GM20000 (cell line): ENCODE results near the gene HRG.

Experiments used
- DNase-seq: peaks from one replicate; pipeline ENCODE4 v3.0.0; 2012; ENCODE audit warnings: low spot score
- TF ChIP-seq, protein P1 (sequence below): IDR thresholded peaks from 2 replicates; pipeline ENCODE4 v1.5.1; 2012; ENCODE audit warnings: mild to moderate bottlenecking, control low read depth; ENCODE audit errors: extremely low read depth, missing control alignments

HRG gene

GRCh38 chr3:186648851-186649250 lies 17.0 kb upstream of the HRG start:
- DNase-seq, result no peak
- TF ChIP-seq, protein P1, sequence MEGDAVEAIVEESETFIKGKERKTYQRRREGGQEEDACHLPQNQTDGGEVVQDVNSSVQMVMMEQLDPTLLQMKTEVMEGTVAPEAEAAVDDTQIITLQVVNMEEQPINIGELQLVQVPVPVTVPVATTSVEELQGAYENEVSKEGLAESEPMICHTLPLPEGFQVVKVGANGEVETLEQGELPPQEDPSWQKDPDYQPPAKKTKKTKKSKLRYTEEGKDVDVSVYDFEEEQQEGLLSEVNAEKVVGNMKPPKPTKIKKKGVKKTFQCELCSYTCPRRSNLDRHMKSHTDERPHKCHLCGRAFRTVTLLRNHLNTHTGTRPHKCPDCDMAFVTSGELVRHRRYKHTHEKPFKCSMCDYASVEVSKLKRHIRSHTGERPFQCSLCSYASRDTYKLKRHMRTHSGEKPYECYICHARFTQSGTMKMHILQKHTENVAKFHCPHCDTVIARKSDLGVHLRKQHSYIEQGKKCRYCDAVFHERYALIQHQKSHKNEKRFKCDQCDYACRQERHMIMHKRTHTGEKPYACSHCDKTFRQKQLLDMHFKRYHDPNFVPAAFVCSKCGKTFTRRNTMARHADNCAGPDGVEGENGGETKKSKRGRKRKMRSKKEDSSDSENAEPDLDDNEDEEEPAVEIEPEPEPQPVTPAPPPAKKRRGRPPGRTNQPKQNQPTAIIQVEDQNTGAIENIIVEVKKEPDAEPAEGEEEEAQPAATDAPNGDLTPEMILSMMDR, result no peak

DNA sequence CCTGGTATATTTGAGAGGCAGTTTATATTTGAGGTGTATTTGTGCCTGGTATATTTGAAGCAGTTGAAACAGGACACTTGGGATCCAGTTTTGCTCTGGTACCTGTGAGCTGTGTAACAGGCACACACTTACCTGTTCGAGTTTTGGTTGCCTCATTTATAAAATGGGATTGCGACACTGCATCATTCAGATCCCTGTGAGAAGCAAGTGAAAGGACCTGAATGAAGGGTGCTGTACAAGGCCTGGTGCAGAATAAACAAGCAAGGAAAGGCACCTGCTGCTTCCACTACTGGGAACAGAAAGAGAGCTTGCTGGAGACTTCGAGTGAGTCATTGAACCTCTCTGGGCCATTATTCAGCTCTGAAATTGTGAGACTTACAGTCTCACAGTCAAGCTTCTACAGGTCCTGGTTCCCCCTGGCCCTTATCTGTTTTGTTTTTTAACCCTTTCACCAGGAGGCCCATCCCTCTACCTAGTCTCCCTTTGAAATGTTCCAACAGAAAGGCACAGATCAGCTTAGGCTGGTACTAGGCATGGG lies 14.1 kb upstream of the HRG start:
- TF ChIP-seq, protein P1, result no peak
- DNase-seq, result no peak

DNA sequence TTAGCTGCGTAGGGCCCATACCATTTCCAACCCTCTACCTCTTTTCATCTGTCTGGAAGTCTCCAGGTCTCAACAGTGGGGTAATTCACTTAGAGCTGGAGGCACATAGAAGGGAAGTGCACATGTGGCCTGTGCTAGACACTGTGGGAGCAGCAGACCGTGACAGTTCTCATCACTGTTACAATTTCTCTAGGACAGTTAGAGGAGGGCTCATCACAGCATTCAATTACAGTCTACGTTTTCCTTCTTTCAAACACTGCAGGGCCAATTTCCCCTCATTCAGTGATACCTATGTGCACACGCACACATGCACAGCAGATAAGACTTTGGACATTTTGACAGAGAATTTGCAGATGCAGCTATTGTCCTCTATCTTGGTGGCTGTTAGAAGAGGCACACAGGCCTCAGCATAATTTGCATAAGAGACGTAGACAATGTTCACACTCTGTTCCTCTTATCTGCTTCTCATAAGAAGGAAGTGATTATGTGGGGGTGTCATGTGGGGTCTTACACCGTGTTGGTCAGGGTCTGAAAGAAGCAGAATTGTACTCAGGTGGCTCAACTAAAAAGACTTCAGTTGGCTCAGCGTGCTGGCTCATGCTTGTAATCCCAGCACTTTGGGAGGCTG lies 12.6 kb upstream of the HRG start:
- peak; percentile 54 for DNase-seq
- TF ChIP-seq, protein P1, result no peak

- no peak for DNase-seq
- TF ChIP-seq, protein P1, result no peak
Observed at GRCh38 chr3:186653984-186654383, 11.8 kb upstream of the HRG start.

- DNase-seq, result no peak
- TF ChIP-seq, protein P1, result no peak
Observed at GRCh38 chr3:186663361-186664118, 2.3 kb upstream of the HRG start.

DNA sequence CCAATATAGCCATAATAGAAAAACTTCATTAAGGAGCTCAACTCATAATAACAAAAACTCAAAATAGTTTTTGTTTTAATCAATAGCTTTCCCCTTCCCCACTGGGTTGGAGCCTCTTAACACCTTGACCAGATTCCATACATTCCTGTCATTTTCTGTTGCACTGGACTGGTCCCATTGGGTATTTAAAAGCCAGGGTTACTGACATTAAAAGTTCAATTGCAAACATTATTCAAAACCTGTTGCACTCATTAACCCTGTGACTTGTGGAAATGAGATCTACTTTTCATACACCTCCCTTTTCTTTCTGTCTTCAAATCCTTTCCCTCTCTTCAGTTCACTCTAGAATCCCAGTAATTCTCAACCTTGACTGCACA lies 1.7 kb upstream of the HRG start:
- DNase-seq, result no peak
- TF ChIP-seq, protein P1, result no peak

DNA sequence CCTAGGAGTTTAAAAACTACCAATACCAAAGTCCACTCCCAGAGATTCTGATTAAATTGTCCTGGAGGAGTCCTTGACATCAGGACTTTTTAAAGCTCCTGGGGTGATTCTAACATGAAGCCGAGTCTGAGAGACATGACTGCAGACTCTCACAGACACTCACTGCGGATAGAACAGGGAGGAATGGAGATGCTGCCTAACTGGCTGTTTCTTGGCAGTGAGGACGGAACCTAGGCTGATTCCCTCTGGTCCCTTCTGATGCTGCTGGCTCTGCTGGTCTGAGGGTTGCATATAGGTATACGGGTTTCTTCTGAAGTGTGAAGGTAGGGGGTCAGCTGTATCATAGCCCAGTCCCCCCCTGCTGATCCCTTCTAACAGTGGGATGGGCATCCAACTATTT lies 1.3 kb upstream of the HRG start:
- TF ChIP-seq, protein P1, result no peak
- no peak for DNase-seq
